Hematopoietic multipotent progenitor cell (in vitro differentiated cells): Measurements from ENCODE around the gene SLX4. TPM values are rescaled to one million over a fixed set of nuclear protein-coding genes. Genes with fewer than 3 reads are reported as not detected.

ENCODE experiments used
- DNase-seq, 3 donors: peaks; one replicate each; pipeline ENCODE4 v3.0.0-alpha.2; 2011 to 2015; ENCODE audit warnings: low read depth in 2 of 3, low spot score in 2 of 3
- total RNA-seq: library from RNA; depleted of rRNA; stranded (reverse); fragments of >200 nt; gene quantifications from one replicate; pipeline ENCODE4 v1.2.3, GENCODE V29; 2012

SLX4 gene
- total RNA-seq, 1 donor: 2.7 TPM

DNA sequence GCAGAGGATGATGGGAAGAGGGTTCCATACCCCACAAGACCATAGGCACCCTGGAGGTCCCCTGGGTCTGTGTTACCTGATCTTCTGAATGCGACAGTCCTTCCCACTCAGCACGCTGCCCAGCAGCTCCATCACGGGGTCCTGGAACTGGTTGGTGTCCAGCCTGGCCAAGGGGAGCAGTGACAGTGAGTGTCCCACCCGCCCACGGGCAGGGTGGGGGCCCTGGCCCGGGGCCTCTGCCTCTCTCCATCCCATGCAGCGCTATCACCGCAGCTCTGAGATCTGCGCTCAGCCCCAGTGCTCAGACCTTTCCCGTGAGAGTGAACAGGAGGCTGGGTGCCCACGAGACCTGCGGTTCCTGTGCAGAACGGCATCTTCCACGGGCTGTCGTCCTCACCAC, 49.8 kb downstream of the SLX4 start:
- DNase-seq: no peak

DNA sequence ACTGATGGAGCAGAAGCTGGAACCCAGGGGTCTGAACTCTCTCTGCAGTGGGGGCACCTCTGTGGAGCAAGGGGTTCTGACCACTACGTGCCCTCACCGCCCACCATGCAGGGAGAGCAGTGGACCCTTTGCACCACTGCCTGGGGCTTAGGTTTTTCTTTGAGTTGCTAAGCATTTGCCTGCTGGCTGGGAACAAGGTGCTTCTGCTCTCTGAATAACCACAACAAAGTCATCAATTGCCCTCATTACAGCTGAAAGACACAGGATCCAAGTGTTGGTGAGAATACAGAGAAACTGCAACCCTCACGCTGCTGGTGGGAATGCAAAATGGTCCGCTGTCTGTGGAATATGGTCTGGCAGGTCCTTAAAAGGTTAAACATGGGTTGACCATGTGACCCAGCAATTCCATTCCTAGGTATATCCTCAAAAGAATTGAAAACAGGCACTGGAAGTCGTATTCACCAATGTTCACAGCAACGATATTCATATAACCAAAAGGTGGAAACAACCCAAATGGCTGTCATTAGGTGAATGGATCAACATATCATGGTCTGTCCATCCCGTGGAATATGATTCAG, 57.0 kb downstream of the SLX4 start:
- DNase-seq: no peak

DNA sequence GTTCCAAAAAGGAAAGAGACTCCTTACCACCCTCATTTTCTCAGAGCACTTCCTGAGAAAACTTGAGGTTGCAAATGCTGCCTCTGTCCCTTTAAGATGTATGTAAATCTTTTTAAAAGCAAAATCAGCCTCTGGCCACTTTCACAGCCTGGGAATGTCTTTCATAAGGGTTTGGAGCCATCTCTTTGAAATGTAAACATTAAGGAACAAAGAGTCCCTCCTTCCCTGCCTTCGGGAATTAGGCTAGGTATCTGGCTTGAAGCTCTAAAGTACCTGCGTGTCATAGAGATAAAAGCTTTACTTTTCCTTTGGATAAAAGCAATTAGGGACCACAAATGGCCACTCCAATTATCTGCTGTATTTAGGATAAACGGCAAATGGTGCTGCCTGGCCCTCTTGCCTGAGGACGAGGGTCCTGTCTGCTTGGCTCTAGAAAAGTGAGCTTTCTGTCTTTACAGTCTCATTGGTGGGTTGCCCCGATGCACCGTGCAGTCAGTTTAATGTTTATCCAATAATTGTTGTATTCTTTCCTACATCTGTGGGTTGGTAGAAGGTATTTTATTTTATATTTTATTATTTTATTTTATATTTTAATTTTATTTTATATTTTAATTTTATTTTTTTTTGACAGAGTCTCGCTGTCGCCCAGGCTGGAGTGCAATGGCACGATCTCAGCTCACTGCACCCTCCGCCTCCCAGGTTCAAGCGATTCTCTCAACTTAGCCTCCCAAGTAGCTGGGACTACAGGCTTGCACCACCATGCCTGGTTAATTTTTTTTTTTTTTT, 58.1 kb downstream of the SLX4 start:
- DNase-seq: no peak

- DNase-seq: no peak
Observed at GRCh38 chr16:3550851-3551847, 60.3 kb downstream of the SLX4 start.

- DNase-seq: no peak
Observed at GRCh38 chr16:3549906-3550305, 61.5 kb downstream of the SLX4 start.

GRCh38 chr16:3548859-3549258, 62.5 kb downstream of the SLX4 start:
- no peak for DNase-seq

- DNase-seq: no peak
Observed at GRCh38 chr16:3548445-3548844, 63.0 kb downstream of the SLX4 start.

- DNase-seq: no peak
Observed at GRCh38 chr16:3546986-3547682, 64.3 kb downstream of the SLX4 start.

- no peak for DNase-seq
Observed at GRCh38 chr16:3542601-3543373, 68.6 kb downstream of the SLX4 start.

- no peak for DNase-seq
Observed at GRCh38 chr16:3541527-3542155, 69.8 kb downstream of the SLX4 start.

DNA sequence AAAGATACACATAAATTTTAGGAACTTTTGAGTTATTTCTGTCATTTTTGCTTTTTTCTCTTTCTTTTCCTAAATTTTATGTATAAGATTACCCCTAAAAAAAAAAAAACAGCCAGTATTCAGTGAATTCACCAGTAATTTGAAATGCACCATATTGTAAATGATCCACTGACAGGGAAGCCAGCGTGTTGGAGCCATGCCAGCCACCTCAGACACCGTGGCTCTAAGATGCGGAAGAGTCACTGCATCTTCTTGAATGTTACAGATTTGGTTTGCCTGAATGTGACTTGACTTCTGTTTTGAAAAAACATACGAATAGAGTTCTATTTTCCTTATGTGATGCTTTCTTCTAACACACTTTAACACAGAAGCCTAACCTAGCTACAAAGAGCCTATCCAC, 73.2 kb downstream of the SLX4 start:
- no peak for DNase-seq

DNA sequence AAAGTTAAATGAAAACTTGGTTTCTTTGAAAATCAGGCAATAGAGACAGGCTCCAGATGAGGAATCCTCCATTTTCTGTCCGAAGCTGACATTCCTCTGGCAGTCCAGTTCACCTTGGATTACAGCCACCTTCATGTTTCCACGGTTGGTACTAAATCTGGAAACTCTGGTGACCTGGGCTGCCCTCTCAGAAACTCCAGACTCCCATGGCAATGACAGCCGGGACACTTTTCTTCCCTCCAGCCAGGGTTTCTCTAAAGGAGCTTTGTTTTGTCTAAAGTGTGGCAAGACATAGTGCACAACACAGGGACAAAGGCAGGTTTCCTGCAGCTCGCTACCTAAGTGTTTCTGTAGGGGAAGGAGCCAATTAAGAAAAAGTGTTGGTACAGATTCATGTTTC, 74.6 kb downstream of the SLX4 start:
- no peak for DNase-seq

DNA sequence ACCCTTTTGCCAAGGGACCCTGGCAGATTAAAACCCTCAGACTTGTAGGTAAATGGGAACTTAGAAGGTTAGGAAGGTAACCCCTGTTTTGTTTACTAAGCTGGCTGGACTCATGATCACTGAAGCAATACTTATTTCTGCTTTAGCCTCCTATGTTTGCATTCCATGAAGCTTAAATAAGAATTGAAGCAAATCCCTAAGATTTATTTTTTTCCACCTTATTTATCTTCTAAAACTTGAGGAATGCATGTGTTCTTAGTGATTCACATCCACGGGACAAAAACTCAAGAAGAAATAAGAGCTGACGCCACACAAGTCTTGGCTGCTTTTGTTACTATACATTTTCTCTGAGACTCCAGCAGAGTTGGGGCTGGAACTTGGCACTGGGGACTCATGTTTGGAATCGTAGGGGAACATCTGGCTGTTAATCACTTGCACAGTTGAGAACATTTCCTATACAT, 75.1 kb downstream of the SLX4 start:
- DNase-seq: no peak

- DNase-seq: no peak
Observed at GRCh38 chr16:3534126-3534525, 77.3 kb downstream of the SLX4 start.

DNA sequence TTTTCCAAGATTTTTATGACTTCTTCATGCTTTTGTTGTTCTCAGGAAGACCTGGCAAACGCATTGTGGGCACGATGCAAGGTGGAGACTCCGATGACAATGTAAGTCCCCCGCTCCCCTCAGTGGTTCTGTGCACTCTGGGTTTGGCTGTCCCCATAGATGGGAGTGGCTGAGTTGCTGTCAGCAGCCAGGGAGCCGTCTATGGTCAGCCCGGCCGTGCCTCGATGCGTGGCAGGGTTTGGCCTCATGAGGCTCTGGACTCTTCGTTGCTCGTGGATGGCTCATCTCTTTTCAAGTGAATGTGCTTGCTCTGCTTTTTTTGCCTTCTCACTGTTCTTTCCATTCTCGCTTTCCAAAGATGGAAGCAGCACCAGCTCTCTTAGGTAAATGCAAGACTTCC, 78.7 kb downstream of the SLX4 start:
- DNase-seq: no peak
